HCT116 (cell line): Measurements from ENCODE around the gene SIRT3. TPM values are rescaled to one million over a fixed set of nuclear protein-coding genes. Genes with fewer than 3 reads are reported as not detected.

Source experiments
- ATAC-seq: fragments of 200-7000 bp; cut with Tn5 transposase; 2 replicates; pipeline ENCODE4 v1.9.1; 2020; ENCODE audit warnings: mild to moderate bottlenecking, moderate library complexity
- BruUV-seq: library from RNA; stranded (reverse); fragments of 400-500 nt; replicated peaks from 2 replicates; lab custom pipeline; 2021; lab: Mats Ljungman, UMichigan
- CTCF ChIA-PET: fragments of 300-600 bp; sonication (Branson Sonifier 250); formaldehyde crosslinking; loops from one replicate; lab custom pipeline; 2021; ENCODE audit warnings: antibody characterized with exemption; lab: Charles Lee
- POLR2A ChIA-PET: fragments of 300-600, 350-600 bp; sonication (Branson Sonifier 250); formaldehyde crosslinking; loops from one replicate; lab custom pipeline; 2021; ENCODE audit warnings: antibody characterized with exemption; lab: Charles Lee
- RAD21 ChIA-PET, 2 experiments: fragments of 300-600 bp; sonication (Branson Sonifier 250); formaldehyde crosslinking; loops; one replicate each; lab custom pipeline; 2023; ENCODE audit warnings: low total read pairs in 2 of 2; ENCODE audit not compliant: uncharacterized antibody in 2 of 2, unreplicated experiment in 2 of 2, low non-redundant PET in 1 of 2; lab: Charles Lee
- DNase-seq: peaks from one replicate; pipeline ENCODE4 v3.0.0-alpha.2; 2010; ENCODE audit warnings: low read depth, low spot score
- H2AFZ ChIP-seq: fragments of 200-600 bp; shearing (Covaris generic), sonication (generic); 2 replicates; pipeline ENCODE4 v1.6.1; 2017; ENCODE audit warnings: low read depth, mixed run types, mixed read lengths, antibody characterized with exemption, low read length; ENCODE audit not compliant: poor library complexity, severe bottlenecking
- H3K27ac ChIP-seq: 2 replicates; pipeline ENCODE4 v1.5.1; 2012; ENCODE audit warnings: low read depth, low read length
- H3K27me3 ChIP-seq: fragments of 200-600 bp; sonication (generic); 2 replicates; pipeline ENCODE4 v1.6.1; 2016; ENCODE audit warnings: mixed run types, low read length, mixed read lengths; ENCODE audit not compliant: insufficient read depth
- H3K36me3 ChIP-seq, 2 experiments: fragments of 200-500 bp in 1 of 2; fragments of 200-600 bp in 1 of 2; sonication (Bioruptor generic) in 1 of 2; sonication (generic) in 1 of 2; 2 replicates each; pipeline versions ENCODE4 v1.5.1 to v1.6.1; 2014 to 2016; ENCODE audit warnings: low read length in 2 of 2, inconsistent platforms in 1 of 2, mixed read lengths in 1 of 2, mixed run types in 1 of 2; ENCODE audit not compliant: insufficient read depth in 2 of 2, control insufficient read depth in 1 of 2
- H3K4me1 ChIP-seq, 2 experiments: fragments of 200-600 bp in 1 of 2; sonication (generic) in 1 of 2; 2 replicates each; pipeline versions ENCODE4 v1.5.1 to v1.6.1; 2012 to 2017; ENCODE audit warnings: low read length in 2 of 2, inconsistent platforms in 1 of 2, mild to moderate bottlenecking in 1 of 2, mixed read lengths in 1 of 2, mixed run types in 1 of 2, moderate library complexity in 1 of 2; ENCODE audit not compliant: insufficient read depth in 2 of 2, control insufficient read depth in 1 of 2
- H3K4me2 ChIP-seq: fragments of 200-600 bp; sonication (generic); 2 replicates; pipeline ENCODE4 v1.6.1; 2017; ENCODE audit warnings: mixed run types, low read length, mixed read lengths
- H3K4me3 ChIP-seq, 2 experiments: fragments of 200-600 bp in 1 of 2; sonication (generic) in 1 of 2; replicated peaks in 1 of 2; 2 replicates each; pipeline ENCODE4 v1.5.1; 2011 to 2016; ENCODE audit warnings: low read length in 2 of 2, control low read depth in 1 of 2, low read depth in 1 of 2, mild to moderate bottlenecking in 1 of 2, mixed read lengths in 1 of 2, mixed run types in 1 of 2
- H3K79me2 ChIP-seq: fragments of 200-600 bp; sonication (generic); 2 replicates; pipeline ENCODE4 v1.6.1; 2017; ENCODE audit warnings: mild to moderate bottlenecking, mixed run types, low read length, moderate library complexity, mixed read lengths; ENCODE audit not compliant: insufficient read depth
- H3K9ac ChIP-seq: fragments of 200-600 bp; sonication (generic); 2 replicates; pipeline ENCODE4 v1.6.1; 2016; ENCODE audit warnings: low read length, mixed read lengths
- H3K9me2 ChIP-seq: fragments of 200-600 bp; sonication (generic), shearing (Covaris generic); 2 replicates; pipeline ENCODE4 v1.6.1; 2017; ENCODE audit warnings: mixed run types, mild to moderate bottlenecking, moderate library complexity; ENCODE audit not compliant: insufficient read depth
- H3K9me3 ChIP-seq, 2 experiments: fragments of 200-500 bp in 1 of 2; fragments of 200-600 bp in 1 of 2; sonication (Bioruptor generic) in 1 of 2; sonication (generic) in 1 of 2; 2 replicates each; pipeline ENCODE4 v1.6.1; 2014 to 2017; ENCODE audit warnings: low read length in 2 of 2, mixed read lengths in 2 of 2, inconsistent platforms in 1 of 2, low read depth in 1 of 2, mild to moderate bottlenecking in 1 of 2, mixed run types in 1 of 2, moderate library complexity in 1 of 2; ENCODE audit not compliant: control insufficient read depth in 1 of 2, insufficient read depth in 1 of 2
- H4K20me1 ChIP-seq: fragments of 200-600 bp; sonication (generic), shearing (Covaris generic); 2 replicates; pipeline ENCODE4 v1.6.1; 2017; ENCODE audit warnings: mixed run types, mild to moderate bottlenecking, moderate library complexity; ENCODE audit not compliant: insufficient read depth
- CBX3 ChIP-seq: IDR thresholded peaks from 2 replicates; pipeline ENCODE4 v1.6.1; 2012; ENCODE audit warnings: low read depth
- EGR1 ChIP-seq: IDR thresholded peaks from 2 replicates; pipeline ENCODE4 v1.6.1; 2012; ENCODE audit warnings: low read depth
- JUND ChIP-seq: IDR thresholded peaks from 2 replicates; pipeline ENCODE4 v1.6.1; 2012
- POLR2A ChIP-seq: IDR thresholded peaks from 2 replicates; pipeline ENCODE4 v1.7.0; 2011; ENCODE audit warnings: borderline replicate concordance; ENCODE audit not compliant: insufficient read depth, insufficient read length; ENCODE audit errors: extremely low read depth
- RAD21 ChIP-seq: IDR thresholded peaks from 2 replicates; pipeline ENCODE4 v1.6.1; 2012; ENCODE audit warnings: low read depth, mild to moderate bottlenecking
- SIN3A ChIP-seq: IDR thresholded peaks from 2 replicates; pipeline ENCODE4 v1.6.1; 2012; ENCODE audit warnings: low read depth
- TCF7L2 ChIP-seq: IDR thresholded peaks from 2 replicates; pipeline ENCODE4 v1.7.0; 2011; ENCODE audit warnings: borderline replicate concordance, inconsistent platforms; ENCODE audit not compliant: insufficient read depth, insufficient read length; ENCODE audit errors: extremely low read depth
- YY1 ChIP-seq: IDR thresholded peaks from 2 replicates; pipeline ENCODE4 v1.6.1; 2011; ENCODE audit warnings: low read length, low read depth, moderate library complexity, mild to moderate bottlenecking; ENCODE audit not compliant: insufficient replicate concordance; ENCODE audit errors: extremely low read depth
- ZFX ChIP-seq: fragments of 450-650 bp; IDR thresholded peaks from 2 replicates; pipeline ENCODE4 v1.6.1; 2017
- intact Hi-C: fragments of 100-400 bp; cut with micrococcal nuclease; formaldehyde crosslinking; loops from 2 replicates; pipeline ENCODE4 v1.10.0; 2022
- total RNA-seq: library from RNA; stranded (reverse); gene quantifications from one replicate; pipeline ENCODE4 v1.2.1, GENCODE V29; 2021; ENCODE audit not compliant: unreplicated experiment
- TF ChIP-seq, protein P1 (sequence below), 3 experiments: fragments of 200-600 bp in 1 of 3; sonication (generic) in 1 of 3; IDR thresholded peaks in 2 of 3; conservative IDR thresholded peaks in 1 of 3; 2 replicates each; pipeline ENCODE4 v1.5.1; 2012 to 2017; ENCODE audit warnings: low read depth in 2 of 3, low read length in 2 of 3, antibody characterized with exemption in 1 of 3, borderline replicate concordance in 1 of 3, control low read depth in 1 of 3, mild to moderate bottlenecking in 1 of 3, mixed read lengths in 1 of 3, mixed run types in 1 of 3, moderate library complexity in 1 of 3; ENCODE audit not compliant: insufficient read depth in 1 of 3
- TF ChIP-seq, protein P2 (sequence below): IDR thresholded peaks from 2 replicates; pipeline ENCODE4 v1.6.1; 2012
- TF ChIP-seq, protein P3 (sequence below): IDR thresholded peaks from 2 replicates; pipeline ENCODE4 v1.6.1; 2012
- TF ChIP-seq, protein P4 (sequence below): IDR thresholded peaks from 2 replicates; pipeline ENCODE4 v1.6.1; 2012; ENCODE audit warnings: low read depth

The SIRT3 gene
- total RNA-seq, 1 experiment from 2014 or later: 17.9 TPM

DNA sequence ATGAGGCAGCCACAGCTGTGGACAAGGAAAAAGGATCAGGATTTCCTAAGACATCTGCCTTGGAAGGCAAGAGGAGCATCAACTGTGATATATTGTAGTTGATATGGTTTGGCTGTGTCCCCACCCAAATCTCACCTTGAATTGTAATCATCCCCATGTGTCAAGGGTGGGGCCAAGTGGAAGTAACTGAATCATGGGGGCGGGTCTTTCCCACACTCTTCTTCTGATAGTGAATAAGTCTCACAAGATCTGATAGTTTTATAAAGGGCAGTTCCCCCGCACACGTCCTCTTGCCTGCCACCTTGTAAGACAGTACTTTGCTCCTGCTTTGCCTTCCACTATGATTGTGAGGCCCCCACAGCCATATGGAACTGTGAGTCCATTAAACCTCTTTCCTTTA lies 18.4 kb downstream of the SIRT3 start:
- intact Hi-C loops: no loop called here
- peaks cover 0 to 8% of the 10 kb centered on the region in 2 experiments; a peak in 2 of 4 replicates for H3K4me1 ChIP-seq
- H3K36me3 ChIP-seq: peaks cover 13 to 14% of the 10 kb centered on the region in 2 experiments; a peak in 3 of 4 replicates
- BruUV-seq: no TSS peak
- no peaks in the 10 kb centered on the region for H3K27me3 ChIP-seq
- RAD21 ChIA-PET: no interaction called here
- POLR2A ChIA-PET: no interaction called here
- CTCF ChIA-PET: no interaction called here
- no peaks in the 10 kb centered on the region for H3K79me2 ChIP-seq
- H3K4me3 ChIP-seq: no peak overlapping the region
- H4K20me1 ChIP-seq: no peaks in the 10 kb centered on the region
- no peak overlapping the region for H3K9ac ChIP-seq
- H2AFZ ChIP-seq: no peak overlapping the region
- TF ChIP-seq TCF7L2 (no peak), RAD21 (no peak), EGR1 (no peak), JUND (no peak), CBX3 (no peak)
- no peak overlapping the region for H3K27ac ChIP-seq
- H3K9me2 ChIP-seq: no peaks in the 10 kb centered on the region
- no peak overlapping the region for H3K4me2 ChIP-seq
- no peak for ATAC-seq
- H3K9me3 ChIP-seq: no peaks in the 10 kb centered on the region
- no peak for DNase-seq

DNA sequence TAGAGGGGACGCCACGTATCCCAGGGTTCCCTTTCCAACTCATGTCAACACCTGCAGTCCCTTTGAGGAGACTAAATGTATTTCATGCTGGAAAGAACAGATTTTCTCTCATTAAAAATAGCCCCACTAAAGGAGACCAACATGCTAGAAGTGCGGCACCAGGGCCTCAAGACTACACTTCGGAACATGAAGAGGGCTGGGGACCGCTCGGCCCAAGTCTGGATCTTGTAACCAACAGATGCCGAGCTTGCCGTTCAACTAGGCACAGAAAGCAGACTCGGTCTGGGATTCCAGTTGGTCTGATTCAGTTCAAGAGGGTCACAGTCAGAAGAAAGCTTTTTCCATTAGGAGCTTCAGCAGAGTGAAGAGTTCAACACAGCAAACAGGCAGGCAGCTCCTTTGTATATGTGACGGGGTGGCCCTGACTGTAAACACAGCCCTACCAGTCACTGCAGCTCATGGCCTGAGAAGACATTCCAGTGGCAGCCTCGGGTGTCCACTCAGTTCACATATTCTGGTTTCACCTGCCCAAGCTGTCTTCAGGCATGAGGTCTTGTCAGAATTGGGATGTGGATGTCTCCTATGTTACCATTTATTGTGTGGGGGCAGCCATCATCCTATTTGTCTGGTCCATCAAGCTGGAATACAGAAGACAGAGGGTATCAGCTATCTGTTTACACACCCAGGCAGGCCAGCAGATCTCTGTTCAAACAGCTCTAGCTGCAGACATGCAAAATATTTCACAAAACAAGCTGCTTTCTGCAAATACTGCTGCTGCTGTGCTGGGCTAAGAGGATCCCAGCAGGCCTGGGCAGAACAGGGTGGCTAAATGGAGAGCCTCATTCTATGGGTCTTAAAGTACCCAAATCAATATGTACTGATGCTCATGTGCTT lies 19.8 kb downstream of the SIRT3 start:
- H3K36me3 ChIP-seq: peaks cover 23 to 28% of the 10 kb centered on the region in 2 experiments
- ATAC-seq: no peak
- H3K9ac ChIP-seq: no peak overlapping the region
- TF ChIP-seq YY1: no peak
- TF ChIP-seq, protein P1, sequence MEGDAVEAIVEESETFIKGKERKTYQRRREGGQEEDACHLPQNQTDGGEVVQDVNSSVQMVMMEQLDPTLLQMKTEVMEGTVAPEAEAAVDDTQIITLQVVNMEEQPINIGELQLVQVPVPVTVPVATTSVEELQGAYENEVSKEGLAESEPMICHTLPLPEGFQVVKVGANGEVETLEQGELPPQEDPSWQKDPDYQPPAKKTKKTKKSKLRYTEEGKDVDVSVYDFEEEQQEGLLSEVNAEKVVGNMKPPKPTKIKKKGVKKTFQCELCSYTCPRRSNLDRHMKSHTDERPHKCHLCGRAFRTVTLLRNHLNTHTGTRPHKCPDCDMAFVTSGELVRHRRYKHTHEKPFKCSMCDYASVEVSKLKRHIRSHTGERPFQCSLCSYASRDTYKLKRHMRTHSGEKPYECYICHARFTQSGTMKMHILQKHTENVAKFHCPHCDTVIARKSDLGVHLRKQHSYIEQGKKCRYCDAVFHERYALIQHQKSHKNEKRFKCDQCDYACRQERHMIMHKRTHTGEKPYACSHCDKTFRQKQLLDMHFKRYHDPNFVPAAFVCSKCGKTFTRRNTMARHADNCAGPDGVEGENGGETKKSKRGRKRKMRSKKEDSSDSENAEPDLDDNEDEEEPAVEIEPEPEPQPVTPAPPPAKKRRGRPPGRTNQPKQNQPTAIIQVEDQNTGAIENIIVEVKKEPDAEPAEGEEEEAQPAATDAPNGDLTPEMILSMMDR (IDR thresholded peaks at IDR 0.05 in 2 of 3, conservative IDR thresholded peaks at IDR 0.05 in 1 of 3; ENCODE audit: borderline replicate concordance in 1 of 3, insufficient read depth in 1 of 3, low read depth in 2 of 3, low read length in 2 of 3): no peak
- TF ChIP-seq, protein P2, sequence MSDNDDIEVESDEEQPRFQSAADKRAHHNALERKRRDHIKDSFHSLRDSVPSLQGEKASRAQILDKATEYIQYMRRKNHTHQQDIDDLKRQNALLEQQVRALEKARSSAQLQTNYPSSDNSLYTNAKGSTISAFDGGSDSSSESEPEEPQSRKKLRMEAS: no peak
- TF ChIP-seq EGR1: no peak
- TF ChIP-seq, protein P3, sequence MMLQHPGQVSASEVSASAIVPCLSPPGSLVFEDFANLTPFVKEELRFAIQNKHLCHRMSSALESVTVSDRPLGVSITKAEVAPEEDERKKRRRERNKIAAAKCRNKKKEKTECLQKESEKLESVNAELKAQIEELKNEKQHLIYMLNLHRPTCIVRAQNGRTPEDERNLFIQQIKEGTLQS: no peak
- no peak for TF ChIP-seq POLR2A
- TF ChIP-seq SIN3A: no peak
- no peak for TF ChIP-seq ZFX
- TF ChIP-seq RAD21: no peak
- TF ChIP-seq, protein P4, sequence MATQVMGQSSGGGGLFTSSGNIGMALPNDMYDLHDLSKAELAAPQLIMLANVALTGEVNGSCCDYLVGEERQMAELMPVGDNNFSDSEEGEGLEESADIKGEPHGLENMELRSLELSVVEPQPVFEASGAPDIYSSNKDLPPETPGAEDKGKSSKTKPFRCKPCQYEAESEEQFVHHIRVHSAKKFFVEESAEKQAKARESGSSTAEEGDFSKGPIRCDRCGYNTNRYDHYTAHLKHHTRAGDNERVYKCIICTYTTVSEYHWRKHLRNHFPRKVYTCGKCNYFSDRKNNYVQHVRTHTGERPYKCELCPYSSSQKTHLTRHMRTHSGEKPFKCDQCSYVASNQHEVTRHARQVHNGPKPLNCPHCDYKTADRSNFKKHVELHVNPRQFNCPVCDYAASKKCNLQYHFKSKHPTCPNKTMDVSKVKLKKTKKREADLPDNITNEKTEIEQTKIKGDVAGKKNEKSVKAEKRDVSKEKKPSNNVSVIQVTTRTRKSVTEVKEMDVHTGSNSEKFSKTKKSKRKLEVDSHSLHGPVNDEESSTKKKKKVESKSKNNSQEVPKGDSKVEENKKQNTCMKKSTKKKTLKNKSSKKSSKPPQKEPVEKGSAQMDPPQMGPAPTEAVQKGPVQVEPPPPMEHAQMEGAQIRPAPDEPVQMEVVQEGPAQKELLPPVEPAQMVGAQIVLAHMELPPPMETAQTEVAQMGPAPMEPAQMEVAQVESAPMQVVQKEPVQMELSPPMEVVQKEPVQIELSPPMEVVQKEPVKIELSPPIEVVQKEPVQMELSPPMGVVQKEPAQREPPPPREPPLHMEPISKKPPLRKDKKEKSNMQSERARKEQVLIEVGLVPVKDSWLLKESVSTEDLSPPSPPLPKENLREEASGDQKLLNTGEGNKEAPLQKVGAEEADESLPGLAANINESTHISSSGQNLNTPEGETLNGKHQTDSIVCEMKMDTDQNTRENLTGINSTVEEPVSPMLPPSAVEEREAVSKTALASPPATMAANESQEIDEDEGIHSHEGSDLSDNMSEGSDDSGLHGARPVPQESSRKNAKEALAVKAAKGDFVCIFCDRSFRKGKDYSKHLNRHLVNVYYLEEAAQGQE: no peak
- no peak for DNase-seq
- no peaks in the 10 kb centered on the region for H3K9me3 ChIP-seq
- no peaks in the 10 kb centered on the region for H3K9me2 ChIP-seq
- peaks cover 0 to 8% of the 10 kb centered on the region in 2 experiments; a peak in 2 of 4 replicates for H3K4me1 ChIP-seq
- no peak overlapping the region for H3K4me3 ChIP-seq
- RAD21 ChIA-PET: no interaction called here
- CTCF ChIA-PET: no interaction called here
- no peak overlapping the region for H3K4me2 ChIP-seq
- no peak overlapping the region for H2AFZ ChIP-seq
- intact Hi-C loops: no loop called here
- H3K27me3 ChIP-seq: no peaks in the 10 kb centered on the region
- BruUV-seq: TSS peak; percentile 42
- peaks cover 11% of the 10 kb centered on the region; the same call in 1 of the 2 replicates for H3K79me2 ChIP-seq
- H4K20me1 ChIP-seq: no peaks in the 10 kb centered on the region
- H3K27ac ChIP-seq: no peak overlapping the region
- POLR2A ChIA-PET: no interaction called here
